PC-9 (cell line): ENCODE data around the gene ABCB8.

Experiments used
- CTCF ChIP-seq: fragments of 200-600 bp; sonication (generic); conservative IDR thresholded peaks from 2 replicates; pipeline ENCODE4 v1.6.1; 2017; ENCODE audit warnings: mixed run types, antibody characterized with exemption, mild to moderate bottlenecking, moderate library complexity
- EZH2 ChIP-seq: fragments of 200-600 bp; sonication (generic); IDR thresholded peaks from 2 replicates; pipeline ENCODE4 v1.8.0; 2017; ENCODE audit warnings: antibody characterized with exemption, low read depth

GRCh38 chr7:151009327-151010036 is 18.8 kb upstream of the ABCB8 start:
- TF ChIP-seq CTCF = no peak
- no peak for TF ChIP-seq EZH2
